HG03354 (cell line): ENCODE measurements around the gene AFTPH.

Experiments used
- ATAC-seq: cut with Tn5 transposase; IDR thresholded peaks from one replicate; pipeline ENCODE4 v1.9.1; 2021; ENCODE audit warnings: mild to moderate bottlenecking; ENCODE audit not compliant: unreplicated experiment, poor library complexity, severe bottlenecking

The AFTPH gene

GRCh38 chr2:64640153-64641044 lies 116.3 kb downstream of the AFTPH start:
- no peak for ATAC-seq

- no peak for ATAC-seq
These were observed 117.5 kb downstream of the AFTPH start for GRCh38 chr2:64641599-64641998.
